Liver (tissue), 9 donors: ENCODE measurements around the gene C5. TPM values are rescaled to one million over a fixed set of nuclear protein-coding genes. Genes with fewer than 3 reads are reported as not detected.

Source experiments
- DNase-seq: peaks from one replicate; pipeline ENCODE4 v3.0.0-alpha.2; 2017; ENCODE audit warnings: low spot score
- H3K27ac ChIP-seq, 2 donors: one replicate each; pipeline ENCODE4 v1.7.0; 2013; ENCODE audit warnings: inconsistent platforms in 2 of 2, low read length in 2 of 2, control low read depth in 1 of 2, low read depth in 1 of 2, mild to moderate bottlenecking in 1 of 2
- H3K27me3 ChIP-seq, 4 donors: one replicate each; pipeline versions ENCODE4 v1.6.1 to v1.7.0; 2013; ENCODE audit warnings: low read length in 3 of 4, inconsistent platforms in 1 of 4, mild to moderate bottlenecking in 1 of 4, moderate library complexity in 1 of 4; ENCODE audit not compliant: control insufficient read depth in 4 of 4, insufficient read depth in 4 of 4
- H3K36me3 ChIP-seq, 4 donors: one replicate each; pipeline versions ENCODE4 v1.6.1 to v1.7.0; 2013; ENCODE audit warnings: low read length in 3 of 4, mild to moderate bottlenecking in 3 of 4, low read depth in 1 of 4, moderate library complexity in 1 of 4; ENCODE audit not compliant: control insufficient read depth in 4 of 4, insufficient read depth in 3 of 4
- H3K4me1 ChIP-seq, 4 donors: one replicate each; pipeline versions ENCODE4 v1.6.1 to v1.7.0; 2013; ENCODE audit warnings: low read length in 3 of 4, mild to moderate bottlenecking in 3 of 4, moderate library complexity in 1 of 4; ENCODE audit not compliant: control insufficient read depth in 4 of 4, insufficient read depth in 4 of 4
- H3K4me3 ChIP-seq, 3 donors: one replicate each; pipeline versions ENCODE4 v1.6.1 to v1.7.0; 2013; ENCODE audit warnings: low read length in 3 of 3, control low read depth in 1 of 3, low read depth in 1 of 3, mild to moderate bottlenecking in 1 of 3
- H3K9ac ChIP-seq, 2 donors: one replicate each; pipeline ENCODE4 v1.7.0; 2013; ENCODE audit warnings: low read length in 2 of 2, mild to moderate bottlenecking in 2 of 2, moderate library complexity in 2 of 2, control low read depth in 1 of 2, low read depth in 1 of 2
- H3K9me3 ChIP-seq, 4 donors: one replicate each; pipeline versions ENCODE4 v1.6.1 to v1.7.0; 2013; ENCODE audit warnings: low read length in 3 of 4; ENCODE audit not compliant: control insufficient read depth in 4 of 4
- FOXA1 ChIP-seq: IDR thresholded peaks from 2 replicates; pipeline ENCODE4 v1.6.1; 2016; ENCODE audit warnings: antibody characterized with exemption
- FOXA2 ChIP-seq: IDR thresholded peaks from 2 replicates; pipeline ENCODE4 v1.6.1; 2016; ENCODE audit warnings: antibody characterized with exemption
- GABPA ChIP-seq, 2 donors: IDR thresholded peaks in 1 of 2; conservative IDR thresholded peaks in 1 of 2; 2 replicates each; pipeline ENCODE4 v1.6.1; 2016; ENCODE audit warnings: antibody characterized with exemption in 2 of 2, mild to moderate bottlenecking in 1 of 2, moderate library complexity in 1 of 2
- HNF4A ChIP-seq, 2 donors: conservative IDR thresholded peaks; 2 replicates each; pipeline ENCODE4 v1.6.1; 2016; ENCODE audit warnings: antibody characterized with exemption in 2 of 2, mild to moderate bottlenecking in 2 of 2
- HNF4G ChIP-seq: IDR thresholded peaks from 2 replicates; pipeline ENCODE4 v1.6.1; 2016; ENCODE audit warnings: antibody characterized with exemption
- JUND ChIP-seq, 2 donors: IDR thresholded peaks; 2 replicates each; pipeline ENCODE4 v1.6.1; 2016; ENCODE audit warnings: antibody characterized with exemption in 2 of 2
- NR2F2 ChIP-seq: IDR thresholded peaks from 2 replicates; pipeline ENCODE4 v1.6.1; 2016; ENCODE audit warnings: antibody characterized with exemption
- RAD21 ChIP-seq, 2 donors: IDR thresholded peaks; 2 replicates each; pipeline ENCODE4 v1.6.1; 2016; ENCODE audit warnings: antibody characterized with exemption in 2 of 2, mild to moderate bottlenecking in 2 of 2
- RXRA ChIP-seq, 2 donors: IDR thresholded peaks; 2 replicates each; pipeline ENCODE4 v1.6.1; 2017 to 2018; ENCODE audit warnings: antibody characterized with exemption in 2 of 2, mild to moderate bottlenecking in 1 of 2
- SP1 ChIP-seq: IDR thresholded peaks from 2 replicates; pipeline ENCODE4 v1.6.1; 2018; ENCODE audit warnings: antibody characterized with exemption, mild to moderate bottlenecking
- TAF1 ChIP-seq: conservative IDR thresholded peaks from 2 replicates; pipeline ENCODE4 v1.6.1; 2016; ENCODE audit warnings: antibody characterized with exemption, mild to moderate bottlenecking
- WGBS: extraction: QIAGEN DNeasy Blood & Tissue Kit; methylation state at CpG from one replicate; pipeline ENCODE4 v1.1.7; 2013; 5-methylcytosine and 5-hydroxymethylcytosine counted together
- polyA plus RNA-seq, 2 donors: library from polyadenylated mRNA; stranded (reverse) in 1 of 2; unstranded in 1 of 2; fragments of 200-250 nt in 1 of 2; fragments of >200 nt in 1 of 2; fragmentation: Nextera tagmentation in 1 of 2; extraction: Ambion mirVana in 1 of 2; gene quantifications; one replicate each; pipeline versions ENCODE4 v1.2.1 to v1.2.3, GENCODE V29; 2013 to 2015
- total RNA-seq, 2 donors: library from RNA; depleted of rRNA; stranded (reverse); fragments of >200 nt; gene quantifications; one replicate each; pipeline ENCODE4 v1.2.3, GENCODE V29; 2014
- TF ChIP-seq, protein P1 (sequence below): fragments of 150-350 bp; IDR thresholded peaks from 2 replicates; pipeline ENCODE4 v1.5.1; 2017; ENCODE audit warnings: improper control_type of control experiment, low read depth, low read length; ENCODE audit not compliant: missing input control
- TF ChIP-seq, protein P2 (sequence below): IDR thresholded peaks from 2 replicates; pipeline ENCODE4 v1.6.1; 2016; ENCODE audit warnings: antibody characterized with exemption
- TF ChIP-seq, protein P3 (sequence below): IDR thresholded peaks from 2 replicates; pipeline ENCODE4 v1.6.1; 2016; ENCODE audit warnings: antibody characterized with exemption
- TF ChIP-seq, protein P4 (sequence below): IDR thresholded peaks from 2 replicates; pipeline ENCODE4 v1.6.1; 2016; ENCODE audit warnings: antibody characterized with exemption
- donor health status: healthy.
- donor health status: healthy.
- donor health status: healthy.
- donor health status: healthy.
- donor health status: healthy.

Gene C5
- total and polyA plus RNA-seq, 4 donors = 127 to 485 (median 361) TPM

DNA sequence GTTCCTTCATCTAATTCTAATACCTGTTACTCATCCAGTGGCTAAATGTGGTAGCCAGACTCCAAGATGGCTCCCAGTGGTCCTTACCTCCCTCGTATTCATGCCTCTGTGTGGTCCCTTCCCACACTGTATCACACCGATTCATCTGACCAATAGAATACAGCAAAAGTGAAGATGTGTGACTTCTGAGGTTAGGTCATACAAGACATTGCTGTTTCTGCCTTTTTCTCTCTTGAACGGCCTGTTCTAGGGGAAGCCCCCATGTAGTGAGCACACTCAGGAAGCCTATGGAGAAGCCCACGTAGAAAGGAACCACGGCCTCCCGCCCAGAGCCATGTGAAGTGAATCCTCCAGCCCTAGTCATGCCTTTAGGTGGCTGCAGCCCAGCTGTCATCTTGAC is 9.4 kb upstream of the C5 start (continued):
- TF ChIP-seq FOXA1 (no peak), HNF4A (conservative IDR thresholded peaks at IDR 0.05) (no peak)
- TF ChIP-seq, protein P1, sequence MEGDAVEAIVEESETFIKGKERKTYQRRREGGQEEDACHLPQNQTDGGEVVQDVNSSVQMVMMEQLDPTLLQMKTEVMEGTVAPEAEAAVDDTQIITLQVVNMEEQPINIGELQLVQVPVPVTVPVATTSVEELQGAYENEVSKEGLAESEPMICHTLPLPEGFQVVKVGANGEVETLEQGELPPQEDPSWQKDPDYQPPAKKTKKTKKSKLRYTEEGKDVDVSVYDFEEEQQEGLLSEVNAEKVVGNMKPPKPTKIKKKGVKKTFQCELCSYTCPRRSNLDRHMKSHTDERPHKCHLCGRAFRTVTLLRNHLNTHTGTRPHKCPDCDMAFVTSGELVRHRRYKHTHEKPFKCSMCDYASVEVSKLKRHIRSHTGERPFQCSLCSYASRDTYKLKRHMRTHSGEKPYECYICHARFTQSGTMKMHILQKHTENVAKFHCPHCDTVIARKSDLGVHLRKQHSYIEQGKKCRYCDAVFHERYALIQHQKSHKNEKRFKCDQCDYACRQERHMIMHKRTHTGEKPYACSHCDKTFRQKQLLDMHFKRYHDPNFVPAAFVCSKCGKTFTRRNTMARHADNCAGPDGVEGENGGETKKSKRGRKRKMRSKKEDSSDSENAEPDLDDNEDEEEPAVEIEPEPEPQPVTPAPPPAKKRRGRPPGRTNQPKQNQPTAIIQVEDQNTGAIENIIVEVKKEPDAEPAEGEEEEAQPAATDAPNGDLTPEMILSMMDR = no peak

DNA sequence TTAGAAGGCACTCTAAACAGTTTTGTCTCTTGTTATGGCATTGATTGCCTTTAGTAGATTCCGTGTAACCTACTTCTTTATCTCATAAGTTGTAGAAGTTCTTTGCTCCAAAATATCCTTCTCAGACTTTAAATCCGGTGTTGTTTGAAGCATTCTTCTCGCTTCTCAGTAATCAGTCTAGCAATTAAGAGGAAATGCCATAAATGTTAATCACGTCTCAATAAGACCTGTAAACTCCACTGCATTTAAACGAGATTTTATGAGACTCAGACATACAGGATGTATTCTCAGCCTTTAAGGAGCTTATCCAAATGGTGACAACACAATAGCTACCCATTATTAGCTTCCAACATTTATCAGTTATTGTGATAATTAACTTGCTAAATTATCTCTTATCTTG is 7.7 kb upstream of the C5 start:
- no peak overlapping the region for H3K4me3 ChIP-seq
- H3K9me3 ChIP-seq = no peaks in the 10 kb centered on the region
- no peaks in the 10 kb centered on the region for H3K27me3 ChIP-seq
- WGBS = 93% methylated on average over 5 of the region's 5 CpGs
- no peaks in the 10 kb centered on the region for H3K36me3 ChIP-seq
- no peak overlapping the region for H3K27ac ChIP-seq
- no peak overlapping the region for H3K9ac ChIP-seq
- no peak for TF ChIP-seq RAD21 (IDR thresholded peaks at IDR 0.05)
- TF ChIP-seq, protein P2, sequence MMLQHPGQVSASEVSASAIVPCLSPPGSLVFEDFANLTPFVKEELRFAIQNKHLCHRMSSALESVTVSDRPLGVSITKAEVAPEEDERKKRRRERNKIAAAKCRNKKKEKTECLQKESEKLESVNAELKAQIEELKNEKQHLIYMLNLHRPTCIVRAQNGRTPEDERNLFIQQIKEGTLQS = no peak
- no peak for TF ChIP-seq SP1
- TF ChIP-seq HNF4A (conservative IDR thresholded peaks at IDR 0.05) = no peak
- TF ChIP-seq FOXA1 = no peak
- TF ChIP-seq, protein P3, sequence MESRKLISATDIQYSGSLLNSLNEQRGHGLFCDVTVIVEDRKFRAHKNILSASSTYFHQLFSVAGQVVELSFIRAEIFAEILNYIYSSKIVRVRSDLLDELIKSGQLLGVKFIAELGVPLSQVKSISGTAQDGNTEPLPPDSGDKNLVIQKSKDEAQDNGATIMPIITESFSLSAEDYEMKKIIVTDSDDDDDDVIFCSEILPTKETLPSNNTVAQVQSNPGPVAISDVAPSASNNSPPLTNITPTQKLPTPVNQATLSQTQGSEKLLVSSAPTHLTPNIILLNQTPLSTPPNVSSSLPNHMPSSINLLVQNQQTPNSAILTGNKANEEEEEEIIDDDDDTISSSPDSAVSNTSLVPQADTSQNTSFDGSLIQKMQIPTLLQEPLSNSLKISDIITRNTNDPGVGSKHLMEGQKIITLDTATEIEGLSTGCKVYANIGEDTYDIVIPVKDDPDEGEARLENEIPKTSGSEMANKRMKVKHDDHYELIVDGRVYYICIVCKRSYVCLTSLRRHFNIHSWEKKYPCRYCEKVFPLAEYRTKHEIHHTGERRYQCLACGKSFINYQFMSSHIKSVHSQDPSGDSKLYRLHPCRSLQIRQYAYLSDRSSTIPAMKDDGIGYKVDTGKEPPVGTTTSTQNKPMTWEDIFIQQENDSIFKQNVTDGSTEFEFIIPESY = no peak
- TF ChIP-seq, protein P4, sequence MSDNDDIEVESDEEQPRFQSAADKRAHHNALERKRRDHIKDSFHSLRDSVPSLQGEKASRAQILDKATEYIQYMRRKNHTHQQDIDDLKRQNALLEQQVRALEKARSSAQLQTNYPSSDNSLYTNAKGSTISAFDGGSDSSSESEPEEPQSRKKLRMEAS = no peak
- TF ChIP-seq GABPA (IDR thresholded peaks at IDR 0.05 in 1 of 2, conservative IDR thresholded peaks at IDR 0.05 in 1 of 2) = no peak
- no peak for TF ChIP-seq NR2F2
- TF ChIP-seq, protein P1 = no peak
- TF ChIP-seq FOXA2 = no peak
- peaks cover 5 to 30% (median 22%) of the 10 kb centered on the region in 4 donors for H3K4me1 ChIP-seq
- no peak for DNase-seq

DNA sequence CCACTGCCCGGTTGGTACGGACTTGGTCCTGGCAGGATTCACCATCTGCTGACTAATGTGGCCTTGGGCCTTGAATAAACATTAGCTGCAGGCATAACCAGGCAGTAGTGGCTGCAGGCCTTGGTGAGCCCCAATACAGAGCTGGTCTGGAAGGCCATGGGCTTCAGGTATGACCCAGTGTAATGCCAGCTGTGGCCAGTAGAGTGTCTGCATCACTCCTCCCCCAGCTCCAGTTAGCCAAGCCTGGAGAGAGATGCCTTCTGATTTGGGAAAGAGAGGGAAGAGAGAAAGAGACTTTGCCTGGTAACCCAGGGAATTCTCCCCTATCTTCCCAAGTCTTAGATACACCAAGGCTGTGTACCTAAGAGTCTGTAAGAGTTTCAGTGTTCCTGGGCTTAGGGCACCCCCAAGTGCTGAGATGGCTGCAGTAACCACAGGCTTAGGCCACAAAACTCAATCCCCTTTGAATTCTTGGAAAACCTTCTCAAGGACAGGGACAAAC is 5.6 kb upstream of the C5 start:
- no peak overlapping the region for H3K4me3 ChIP-seq
- no peaks in the 10 kb centered on the region for H3K9me3 ChIP-seq
- no peaks in the 10 kb centered on the region for H3K27me3 ChIP-seq
- WGBS = 35% methylated on average over 2 of the region's 2 CpGs
- DNase-seq = no peak
- no peak overlapping the region for H3K9ac ChIP-seq
- no peaks in the 10 kb centered on the region for H3K36me3 ChIP-seq
- H3K27ac ChIP-seq = peak overlapping the region; percentile 68 to 69
- H3K4me1 ChIP-seq = peaks cover 8 to 35% (median 28%) of the 10 kb centered on the region in 4 donors
- TF ChIP-seq, protein P2 = no peak
- TF ChIP-seq TAF1 (peak; percentile 25), HNF4G (no peak), SP1 (peak; percentile 66), GABPA (IDR thresholded peaks at IDR 0.05 in 1 of 2, conservative IDR thresholded peaks at IDR 0.05 in 1 of 2) (no peak), NR2F2 (no peak), RXRA (IDR thresholded peaks at IDR 0.05) (peak; percentile 49 to 69), FOXA2 (peak; percentile 71), RAD21 (IDR thresholded peaks at IDR 0.05) (peak; percentile 69 to 76), HNF4A (conservative IDR thresholded peaks at IDR 0.05) (peak; percentile 45 to 70), JUND (IDR thresholded peaks at IDR 0.05) (peak in 1 of 2 donors; percentile 38)
- TF ChIP-seq, protein P4 = no peak
- TF ChIP-seq, protein P1 = peak; percentile 65
